H1 (cell line): ENCODE data around the gene FLVCR2. TPM values are rescaled to one million over a fixed set of nuclear protein-coding genes. Genes with fewer than 3 reads are reported as not detected.

Experiments
- CBX5 ChIP-seq: fragments of 300-800, 300-1000 bp; sonication (generic); IDR thresholded peaks from 2 replicates; pipeline ENCODE4 v1.7.1; 2016; ENCODE audit warnings: antibody characterized with exemption, low read length, low read depth
- JUN ChIP-seq: IDR thresholded peaks from 2 replicates; pipeline ENCODE4 v1.6.1; 2011; ENCODE audit warnings: low read depth, mild to moderate bottlenecking, improper control_type of control experiment, low read length
- RAD21 ChIP-seq, 2 experiments: IDR thresholded peaks in 1 of 2; conservative IDR thresholded peaks in 1 of 2; 2 replicates each; pipeline ENCODE4 v1.6.1; 2011; ENCODE audit warnings: low read depth in 2 of 2, low read length in 2 of 2, improper control_type of control experiment in 1 of 2, inconsistent platforms in 1 of 2, mild to moderate bottlenecking in 1 of 2, moderate library complexity in 1 of 2
- SIN3A ChIP-seq, 2 experiments: IDR thresholded peaks in 1 of 2; conservative IDR thresholded peaks in 1 of 2; 2 replicates each; pipeline ENCODE4 v1.6.1; 2011 to 2012; ENCODE audit warnings: low read length in 2 of 2, improper control_type of control experiment in 1 of 2, low read depth in 1 of 2, mild to moderate bottlenecking in 1 of 2
- SP4 ChIP-seq: IDR thresholded peaks from 2 replicates; pipeline ENCODE4 v1.6.1; 2012; ENCODE audit warnings: low read length, inconsistent platforms
- SUZ12 ChIP-seq: fragments of 200-600 bp; sonication (generic); IDR thresholded peaks from 2 replicates; pipeline ENCODE4 v1.6.1; 2012; ENCODE audit warnings: mild to moderate bottlenecking, inconsistent platforms, low read length, moderate library complexity, mixed read lengths
- polyA plus RNA-seq, 7 experiments: library from polyadenylated mRNA; depleted of rRNA in 3 of 7; stranded (reverse) in 5 of 7; unstranded in 2 of 7; fragments of >200 nt in 5 of 7; fragments of 200-250 nt in 2 of 7; gene quantifications; 1 replicate in 5 of 7; 2 replicates in 1 of 7; 4 replicates in 1 of 7; pipeline versions ENCODE4 v1.2.1 to v1.2.3, GENCODE V29; 2011 to 2013; ENCODE audit warnings: missing spikeins in 2 of 7, mixed read lengths in 2 of 7
- total RNA-seq: library from RNA; stranded (reverse); fragmentation: NEBNext Ultra II Directional; extraction: Animal tissue kit (Norgen Biotek cat#: 25700); gene quantifications from 2 replicates; pipeline ENCODE4 v1.2.1, GENCODE V29; 2021

Gene FLVCR2
- total and polyA plus RNA-seq, 2 of the 8 experiments (the other 6 are each of a cell fraction or from before 2014, with no cell fraction given) = 7.1 to 8.2 TPM

- TF ChIP-seq JUN (no peak), CBX5 (no peak), SUZ12 (no peak), RAD21 (IDR thresholded peaks at IDR 0.05 in 1 of 2, conservative IDR thresholded peaks at IDR 0.05 in 1 of 2; ENCODE audit: low read depth in 2 of 2, low read length in 2 of 2) (no peak), SIN3A (conservative IDR thresholded peaks at IDR 0.05 in 1 of 2, IDR thresholded peaks at IDR 0.05 in 1 of 2; ENCODE audit: low read depth in 1 of 2, low read length in 2 of 2) (no peak), SP4 (no peak)
Measured at GRCh38 chr14:75609606-75610475, 31.4 kb downstream of the FLVCR2 start (continued).
